T-cell (primary cell): Measurements from ENCODE around the gene CCL1. TPM values are rescaled to one million over a fixed set of nuclear protein-coding genes. Genes with fewer than 3 reads are reported as not detected.

Experiments used
- ATAC-seq, 4 experiments: fragments of 200-7000 bp in 3 of 4; fragments of 150-1000 bp in 1 of 4; cut with Tn5 transposase; replicated peaks in 1 of 4; 1 replicate in 3 of 4; 2 replicates in 1 of 4; pipeline ENCODE4 v1.10.0; 2021; ENCODE audit warnings: moderate library complexity in 3 of 4, mild to moderate bottlenecking in 2 of 4, moderate number of reproducible peaks in 1 of 4
- CTCF ChIA-PET, 2 donors: fragments of 300-600 bp; sonication (Branson Sonifier 250); formaldehyde crosslinking; loops; one replicate each; lab custom pipeline; 2022; ENCODE audit warnings: antibody characterized with exemption in 2 of 2; lab: Charles Lee
- POLR2A ChIA-PET, 2 donors: fragments of 300-600 bp; sonication (Branson Sonifier 250); formaldehyde crosslinking; loops; one replicate each; lab custom pipeline; 2022; ENCODE audit warnings: antibody characterized with exemption in 2 of 2; lab: Charles Lee
- DNase-seq, 35 experiments: peaks; one replicate each; pipeline versions ENCODE4 v3.0.0 to v3.0.0-alpha.2; 2013 to 2023
- H3K27ac ChIP-seq: one replicate; pipeline ENCODE4 v1.5.1; 2013; ENCODE audit warnings: low read length
- H3K27me3 ChIP-seq, 2 experiments: replicated peaks in 1 of 2; 1 replicate in 1 of 2; 2 replicates in 1 of 2; pipeline versions ENCODE4 v1.6.1 to v1.7.0; 2013; ENCODE audit warnings: low read length in 1 of 2, mixed read lengths in 1 of 2; ENCODE audit not compliant: control insufficient read depth in 2 of 2, insufficient read depth in 2 of 2; ENCODE audit errors: extremely low read depth in 1 of 2
- H3K36me3 ChIP-seq, 2 donors: 1 replicate in 1 of 2; 2 replicates in 1 of 2; pipeline versions ENCODE4 v1.6.1 to v1.7.0; 2013; ENCODE audit warnings: low read length in 1 of 2; ENCODE audit not compliant: control insufficient read depth in 2 of 2, insufficient read depth in 1 of 2; ENCODE audit errors: extremely low read depth in 1 of 2
- H3K4me1 ChIP-seq, 2 experiments: 1 replicate in 1 of 2; 2 replicates in 1 of 2; pipeline versions ENCODE4 v1.6.1 to v1.7.0; 2013; ENCODE audit warnings: low read length in 2 of 2, mixed read lengths in 1 of 2; ENCODE audit not compliant: insufficient read depth in 2 of 2, control insufficient read depth in 1 of 2; ENCODE audit errors: extremely low read depth in 1 of 2
- H3K4me3 ChIP-seq, 2 donors: 1 replicate in 1 of 2; 2 replicates in 1 of 2; pipeline versions ENCODE4 v1.5.1 to v1.7.0; 2013; ENCODE audit warnings: mild to moderate bottlenecking in 2 of 2, low read length in 1 of 2, moderate library complexity in 1 of 2; ENCODE audit not compliant: control insufficient read depth in 1 of 2; ENCODE audit errors: extremely low read depth in 1 of 2
- H3K9me3 ChIP-seq: 2 replicates; pipeline ENCODE4 v1.7.0; 2013
- H3K27ac Mint-ChIP-seq, 2 donors: one replicate each; pipeline ENCODE4 v1.8.0; 2020 to 2021; ENCODE audit warnings: mild to moderate bottlenecking in 2 of 2, mixed read lengths in 2 of 2
- H3K27me3 Mint-ChIP-seq, 2 donors: one replicate each; pipeline ENCODE4 v1.8.0; 2021 to 2022; ENCODE audit warnings: mixed read lengths in 2 of 2
- H3K36me3 Mint-ChIP-seq: one replicate; pipeline ENCODE4 v1.8.0; 2021; ENCODE audit warnings: mixed read lengths
- H3K4me1 Mint-ChIP-seq, 3 donors: one replicate each; pipeline ENCODE4 v1.8.0; 2020 to 2022; ENCODE audit warnings: mixed read lengths in 3 of 3, mild to moderate bottlenecking in 1 of 3
- H3K4me3 Mint-ChIP-seq, 3 donors: one replicate each; pipeline ENCODE4 v1.8.0; 2020 to 2022; ENCODE audit warnings: mild to moderate bottlenecking in 3 of 3, mixed read lengths in 3 of 3, moderate library complexity in 3 of 3
- H3K9me3 Mint-ChIP-seq, 3 donors: one replicate each; pipeline ENCODE4 v1.8.0; 2020 to 2022; ENCODE audit warnings: mixed read lengths in 3 of 3
- WGBS: methylation state at CpG from one replicate; pipeline ENCODE4 v1.1.5; 2013; ENCODE audit warnings: missing lambda C conversion rate; ENCODE audit not compliant: insufficient coverage; 5-methylcytosine and 5-hydroxymethylcytosine counted together
- total RNA-seq, 35 experiments: library from RNA in 6 of 35; stranded (reverse) in 6 of 35; fragments of 120-200 nt in 1 of 35; gene quantifications; one replicate each; pipeline versions ENCODE4 v1.2.1 to v1.2.4 and lab custom pipeline; 2013 to 2026

CCL1 gene
- total RNA-seq, 5 donors from 2014 or later (not counting 1 experiment from before 2014, with no cell fraction given): not detected

GRCh38 chr17:34318474-34318873 lies 44.6 kb downstream of the CCL1 start:
- DNase-seq: no peak
- no peaks in the 10 kb centered on the region for H3K4me1 Mint-ChIP-seq
- peaks cover 13 to 14% of the 10 kb centered on the region in 2 donors for H3K27me3 Mint-ChIP-seq

GRCh38 chr17:34314279-34314678 lies 48.8 kb downstream of the CCL1 start:
- no peak for DNase-seq
- Mint-ChIP-seq H3K9me3 (no peaks in the 10 kb centered on the region), H3K27ac (no peak overlapping the region), H3K36me3 (no peaks in the 10 kb centered on the region), H3K4me3 (no peak overlapping the region), H3K4me1 (no peaks in the 10 kb centered on the region), H3K27me3 (peaks cover 26 to 28% of the 10 kb centered on the region in 2 donors)
- no peak for ATAC-seq
- ChIA-PET CTCF (no interaction called here), POLR2A (no interaction called here)
- H3K27me3 ChIP-seq: peaks cover 0 to 2% of the 10 kb centered on the region in 2 experiments
- H3K27ac ChIP-seq: no peak overlapping the region
- no peaks in the 10 kb centered on the region for H3K4me1 ChIP-seq
- 79% methylated on average over 2 of the region's 4 CpGs for WGBS
- H3K9me3 ChIP-seq: no peaks in the 10 kb centered on the region
- no peak overlapping the region for H3K4me3 ChIP-seq
- no peaks in the 10 kb centered on the region for H3K36me3 ChIP-seq

More at GRCh38 chr17:34318474-34318873, 44.6 kb downstream of the CCL1 start:
- H3K4me1 ChIP-seq: no peaks in the 10 kb centered on the region
- ATAC-seq: no peak
- H3K4me3 ChIP-seq: no peak overlapping the region
- WGBS: no CpG with 5 or more reads among the region's 3 CpGs
- no peak overlapping the region for H3K4me3 Mint-ChIP-seq
- POLR2A ChIA-PET: no interaction called here
- H3K27ac Mint-ChIP-seq: no peak overlapping the region
- peaks cover 0 to under 1% (median 0%) of the 10 kb centered on the region in 3 donors for H3K9me3 Mint-ChIP-seq
- H3K36me3 Mint-ChIP-seq: no peaks in the 10 kb centered on the region
- H3K27ac ChIP-seq: no peak overlapping the region
- CTCF ChIA-PET: interaction anchor here in 1 of 2 donors (0.6 kb wide), 1 partner anchor 732 kb away, joined by 3 read pairs; no protein-coding TSS in a partner anchor
- H3K27me3 ChIP-seq: peaks cover 0 to 3% of the 10 kb centered on the region in 2 experiments
- no peaks in the 10 kb centered on the region for H3K9me3 ChIP-seq
- no peaks in the 10 kb centered on the region for H3K36me3 ChIP-seq

- CTCF ChIA-PET: no interaction called here
These were observed 49.9 kb downstream of the CCL1 start for GRCh38 chr17:34313164-34313563.

GRCh38 chr17:34312080-34312479 lies 51.0 kb downstream of the CCL1 start:
- Histone ChIP-seq H3K36me3 (no peaks in the 10 kb centered on the region), H3K27me3 (no peaks in the 10 kb centered on the region), H3K4me1 (no peaks in the 10 kb centered on the region), H3K9me3 (no peaks in the 10 kb centered on the region), H3K4me3 (no peak overlapping the region), H3K27ac (no peak overlapping the region)
- no peaks in the 10 kb centered on the region for H3K36me3 Mint-ChIP-seq
- DNase-seq (no peak), ATAC-seq (no peak)
- H3K4me3 Mint-ChIP-seq: no peak overlapping the region
- H3K27ac Mint-ChIP-seq: no peak overlapping the region
- no peaks in the 10 kb centered on the region for H3K4me1 Mint-ChIP-seq
- POLR2A ChIA-PET: no interaction called here
- peaks cover 26 to 28% of the 10 kb centered on the region in 2 donors for H3K27me3 Mint-ChIP-seq
- CTCF ChIA-PET: no interaction called here
- 89% methylated on average over 2 of the region's 5 CpGs for WGBS
- H3K9me3 Mint-ChIP-seq: no peaks in the 10 kb centered on the region

More at GRCh38 chr17:34313164-34313563, 49.9 kb downstream of the CCL1 start:
- H3K36me3 ChIP-seq: no peaks in the 10 kb centered on the region
- no CpG with 5 or more reads among the region's 4 CpGs for WGBS
- Mint-ChIP-seq H3K27ac (no peak overlapping the region), H3K4me1 (no peaks in the 10 kb centered on the region), H3K4me3 (no peak overlapping the region), H3K9me3 (no peaks in the 10 kb centered on the region), H3K27me3 (peaks cover 26 to 28% of the 10 kb centered on the region in 2 donors), H3K36me3 (no peaks in the 10 kb centered on the region)
- H3K27ac ChIP-seq: no peak overlapping the region
- DNase-seq (no peak), ATAC-seq (no peak)
- H3K9me3 ChIP-seq: no peaks in the 10 kb centered on the region
- H3K4me1 ChIP-seq: no peaks in the 10 kb centered on the region
- POLR2A ChIA-PET: no interaction called here
- no peaks in the 10 kb centered on the region for H3K27me3 ChIP-seq
- H3K4me3 ChIP-seq: no peak overlapping the region

GRCh38 chr17:34311291-34311690 lies 51.7 kb downstream of the CCL1 start:
- Histone ChIP-seq H3K9me3 (no peaks in the 10 kb centered on the region), H3K36me3 (no peaks in the 10 kb centered on the region), H3K4me1 (no peaks in the 10 kb centered on the region), H3K4me3 (no peak overlapping the region), H3K27me3 (no peaks in the 10 kb centered on the region), H3K27ac (no peak overlapping the region)
- H3K4me1 Mint-ChIP-seq: no peaks in the 10 kb centered on the region
- POLR2A ChIA-PET: no interaction called here
- no peak overlapping the region for H3K27ac Mint-ChIP-seq
- H3K36me3 Mint-ChIP-seq: no peaks in the 10 kb centered on the region
- DNase-seq (no peak), ATAC-seq (no peak)
- WGBS: no CpG with 5 or more reads among the region's 7 CpGs
- CTCF ChIA-PET: no interaction called here
- H3K9me3 Mint-ChIP-seq: no peaks in the 10 kb centered on the region
- peaks cover 26 to 27% of the 10 kb centered on the region in 2 donors for H3K27me3 Mint-ChIP-seq
- H3K4me3 Mint-ChIP-seq: no peak overlapping the region

Other genes with a start within 250 kb of the CCL1 start
- gene CCL2, start 107.9 kb downstream of the CCL1 start, total RNA-seq: under 1 TPM in 3 of 5 donors, not detected in 2; 0.38 to 0.76 (median 0.60) TPM
- not detected for gene CCL7, start 93.0 kb downstream of the CCL1 start, total RNA-seq
- gene CCL11, start 77.5 kb downstream of the CCL1 start, total RNA-seq: not detected
- not detected for gene CCL8, start 43.8 kb downstream of the CCL1 start, total RNA-seq
- not detected for gene CCL13, start 6.8 kb downstream of the CCL1 start, total RNA-seq
- under 1 TPM in 4 of 5 donors, not detected in 1; 0.09 to 0.47 (median 0.32) TPM for gene TMEM132E, start 216.3 kb upstream of the CCL1 start, total RNA-seq